ENCODE measurements around the gene NINL. TPM values are rescaled to one million over a fixed set of nuclear protein-coding genes. Genes with fewer than 3 reads are reported as not detected.

The NINL gene
- total RNA-seq, 1 experiment from 2014 or later, result 13.6 TPM

- no peaks in the 10 kb centered on the region for H3K36me3 ChIP-seq (ENCODE audit: control insufficient read depth, insufficient read depth, low read length)
- no peak overlapping the region for H3K4me3 ChIP-seq (ENCODE audit: low read depth, low read length)
- Mint-ChIP-seq H3K27ac (ENCODE audit: unreplicated experiment) (no peak overlapping the region), H3K36me3 (ENCODE audit: insufficient read depth, unreplicated experiment) (no peaks in the 10 kb centered on the region), H3K4me3 (ENCODE audit: unreplicated experiment) (no peak overlapping the region), H3K27me3 (ENCODE audit: insufficient read depth, unreplicated experiment) (no peaks in the 10 kb centered on the region), H3K9me3 (ENCODE audit: unreplicated experiment) (peaks cover 10% of the 10 kb centered on the region), H3K4me1 (ENCODE audit: low read depth, unreplicated experiment) (no peaks in the 10 kb centered on the region)
- H3K27me3 ChIP-seq (replicated peaks; ENCODE audit: control insufficient read depth, insufficient read depth, low read length), result no peaks in the 10 kb centered on the region
- CTCF ChIA-PET, result no interaction called here
- H3K4me1 ChIP-seq, result 0 out of 2 replicates have a peak, but pooled peaks cover 5% of the 10 kb centered on the region
- POLR2A ChIA-PET, result no interaction called here
- intact Hi-C loops (cut with micrococcal nuclease; ENCODE audit: unreplicated experiment), result no loop called here
- H3K9me3 ChIP-seq, result peaks cover 6% of the 10 kb centered on the region; the same call in 1 of the 2 replicates
- TF ChIP-seq CTCF (IDR thresholded peaks at IDR 0.05; ENCODE audit: insufficient read depth in 1 of 2, low read depth in 1 of 2, low read length in 1 of 2, severe bottlenecking in 1 of 2, unreplicated experiment in 1 of 2), result no peak
- DNase-seq, result no peak
- BruUV-seq (replicated peaks), result no TSS peak
Observed at GRCh38 chr20:25529295-25529951, 55.9 kb downstream of the NINL start.

- ChIA-PET CTCF (no interaction called here), POLR2A (no interaction called here)
- Mint-ChIP-seq H3K4me3 (ENCODE audit: unreplicated experiment) (no peak overlapping the region), H3K36me3 (ENCODE audit: insufficient read depth, unreplicated experiment) (peaks cover 5% of the 10 kb centered on the region), H3K27ac (ENCODE audit: unreplicated experiment) (no peak overlapping the region), H3K9me3 (ENCODE audit: unreplicated experiment) (peaks cover 10% of the 10 kb centered on the region), H3K4me1 (ENCODE audit: low read depth, unreplicated experiment) (no peaks in the 10 kb centered on the region), H3K27me3 (ENCODE audit: insufficient read depth, unreplicated experiment) (no peaks in the 10 kb centered on the region)
- Histone ChIP-seq H3K4me1 (0 out of 2 replicates have a peak, but pooled peaks cover 5% of the 10 kb centered on the region), H3K36me3 (ENCODE audit: control insufficient read depth, insufficient read depth, low read length) (no peaks in the 10 kb centered on the region), H3K4me3 (ENCODE audit: low read depth, low read length) (no peak overlapping the region), H3K27me3 (replicated peaks; ENCODE audit: control insufficient read depth, insufficient read depth, low read length) (no peaks in the 10 kb centered on the region), H3K9me3 (peaks cover 6% of the 10 kb centered on the region; the same call in 1 of the 2 replicates)
- intact Hi-C loops (cut with micrococcal nuclease; ENCODE audit: unreplicated experiment), result no loop called here
- no peak for TF ChIP-seq CTCF (IDR thresholded peaks at IDR 0.05; ENCODE audit: insufficient read depth in 1 of 2, low read depth in 1 of 2, low read length in 1 of 2, severe bottlenecking in 1 of 2, unreplicated experiment in 1 of 2)
- no TSS peak for BruUV-seq (replicated peaks)
- no peak for DNase-seq
Observed at GRCh38 chr20:25527949-25528348, 57.4 kb downstream of the NINL start.

GRCh38 chr20:25526446-25526845 lies 58.9 kb downstream of the NINL start:
- Mint-ChIP-seq H3K27me3 (ENCODE audit: insufficient read depth, unreplicated experiment) (no peaks in the 10 kb centered on the region), H3K27ac (ENCODE audit: unreplicated experiment) (no peak overlapping the region), H3K4me1 (ENCODE audit: low read depth, unreplicated experiment) (no peaks in the 10 kb centered on the region), H3K4me3 (ENCODE audit: unreplicated experiment) (no peak overlapping the region), H3K36me3 (ENCODE audit: insufficient read depth, unreplicated experiment) (peaks cover 11% of the 10 kb centered on the region), H3K9me3 (ENCODE audit: unreplicated experiment) (peaks cover 10% of the 10 kb centered on the region)
- no peak for DNase-seq
- H3K9me3 ChIP-seq, result peaks cover 6% of the 10 kb centered on the region; the same call in 1 of the 2 replicates
- 0 out of 2 replicates have a peak, but pooled peaks cover 5% of the 10 kb centered on the region for H3K4me1 ChIP-seq
- no peak overlapping the region for H3K4me3 ChIP-seq (ENCODE audit: low read depth, low read length)
- TF ChIP-seq CTCF (IDR thresholded peaks at IDR 0.05; ENCODE audit: insufficient read depth in 1 of 2, low read depth in 1 of 2, low read length in 1 of 2, severe bottlenecking in 1 of 2, unreplicated experiment in 1 of 2), result no peak
- intact Hi-C loops (cut with micrococcal nuclease; ENCODE audit: unreplicated experiment), result no loop called here
- no peaks in the 10 kb centered on the region for H3K36me3 ChIP-seq (ENCODE audit: control insufficient read depth, insufficient read depth, low read length)
- ChIA-PET CTCF (no interaction called here), POLR2A (no interaction called here)
- no peaks in the 10 kb centered on the region for H3K27me3 ChIP-seq (replicated peaks; ENCODE audit: control insufficient read depth, insufficient read depth, low read length)
- BruUV-seq (replicated peaks), result no TSS peak
